MM.1S (cell line): Measurements from ENCODE around the gene NEURL1.

Experiments used
- DNase-seq: peaks from one replicate; pipeline ENCODE4 v3.0.0-alpha.2; 2015
- H2AFZ ChIP-seq: fragments of 300-600 bp; sonication (generic); 2 replicates; pipeline ENCODE4 v1.6.0; 2016; ENCODE audit warnings: antibody characterized with exemption, low read length
- H3F3A ChIP-seq: fragments of 300-600 bp; sonication (generic); 2 replicates; pipeline ENCODE4 v1.6.1; 2016; ENCODE audit warnings: mild to moderate bottlenecking, antibody characterized with exemption, low read length, moderate library complexity, mixed read lengths; ENCODE audit not compliant: insufficient read depth
- H3K27ac ChIP-seq: fragments of 300-600 bp; sonication (generic); 2 replicates; pipeline ENCODE4 v1.5.1; 2016; ENCODE audit warnings: mild to moderate bottlenecking, low read length
- H3K27me3 ChIP-seq: fragments of 300-600 bp; sonication (generic); replicated peaks from 2 replicates; pipeline ENCODE4 v1.6.0; 2016; ENCODE audit warnings: low read length; ENCODE audit not compliant: insufficient read depth
- H3K36me3 ChIP-seq: fragments of 300-600 bp; sonication (generic); replicated peaks from 2 replicates; pipeline ENCODE4 v1.6.1; 2016; ENCODE audit warnings: mild to moderate bottlenecking, low read length, mixed read lengths; ENCODE audit not compliant: insufficient read depth
- H3K4me1 ChIP-seq: fragments of 300-600 bp; sonication (generic); 2 replicates; pipeline ENCODE4 v1.6.1; 2016; ENCODE audit warnings: low read length, mixed read lengths
- H3K4me2 ChIP-seq: fragments of 300-600 bp; sonication (generic); 2 replicates; pipeline ENCODE4 v1.6.0; 2016; ENCODE audit warnings: low read depth, low read length
- H3K4me3 ChIP-seq: fragments of 300-600 bp; sonication (generic); 2 replicates; pipeline ENCODE4 v1.5.1; 2016; ENCODE audit warnings: low read length, mixed read lengths
- H3K79me2 ChIP-seq: fragments of 300-600 bp; sonication (generic); 2 replicates; pipeline ENCODE4 v1.6.1; 2016; ENCODE audit warnings: mixed run types, low read length, mixed read lengths
- H3K9ac ChIP-seq: fragments of 300-600 bp; sonication (generic); 2 replicates; pipeline ENCODE4 v1.6.1; 2016; ENCODE audit warnings: low read length, mixed read lengths
- H3K9me2 ChIP-seq: fragments of 300-600 bp; sonication (generic); replicated peaks from 2 replicates; pipeline ENCODE4 v1.6.1; 2016; ENCODE audit warnings: mild to moderate bottlenecking, low read length, mixed read lengths; ENCODE audit not compliant: insufficient read depth
- H3K9me3 ChIP-seq: fragments of 300-600 bp; sonication (generic); replicated peaks from 2 replicates; pipeline ENCODE4 v1.6.1; 2016; ENCODE audit warnings: mild to moderate bottlenecking, low read length, mixed read lengths; ENCODE audit not compliant: insufficient read depth
- H4K20me1 ChIP-seq: fragments of 300-600 bp; sonication (generic); 2 replicates; pipeline ENCODE4 v1.6.1; 2016; ENCODE audit warnings: mild to moderate bottlenecking, low read length, moderate library complexity, mixed read lengths; ENCODE audit not compliant: insufficient read depth
- EZH2 ChIP-seq: fragments of 300-600 bp; sonication (generic); optimal IDR thresholded peaks from 2 replicates; pipeline ENCODE3; 2017; ENCODE audit warnings: low read depth, mild to moderate bottlenecking, antibody characterized with exemption, low read length, mixed read lengths
- EZH2phosphoT487 ChIP-seq: fragments of 300-600 bp; sonication (generic); IDR thresholded peaks from 2 replicates; pipeline ENCODE4 v1.6.1; 2018; ENCODE audit warnings: antibody characterized with exemption, low read length
- TF ChIP-seq, protein P1 (sequence below): fragments of 300-600 bp; sonication (generic); IDR thresholded peaks from 2 replicates; pipeline ENCODE4 v1.5.1; 2016; ENCODE audit warnings: antibody characterized with exemption, low read length, mixed read lengths

NEURL1 gene

DNA sequence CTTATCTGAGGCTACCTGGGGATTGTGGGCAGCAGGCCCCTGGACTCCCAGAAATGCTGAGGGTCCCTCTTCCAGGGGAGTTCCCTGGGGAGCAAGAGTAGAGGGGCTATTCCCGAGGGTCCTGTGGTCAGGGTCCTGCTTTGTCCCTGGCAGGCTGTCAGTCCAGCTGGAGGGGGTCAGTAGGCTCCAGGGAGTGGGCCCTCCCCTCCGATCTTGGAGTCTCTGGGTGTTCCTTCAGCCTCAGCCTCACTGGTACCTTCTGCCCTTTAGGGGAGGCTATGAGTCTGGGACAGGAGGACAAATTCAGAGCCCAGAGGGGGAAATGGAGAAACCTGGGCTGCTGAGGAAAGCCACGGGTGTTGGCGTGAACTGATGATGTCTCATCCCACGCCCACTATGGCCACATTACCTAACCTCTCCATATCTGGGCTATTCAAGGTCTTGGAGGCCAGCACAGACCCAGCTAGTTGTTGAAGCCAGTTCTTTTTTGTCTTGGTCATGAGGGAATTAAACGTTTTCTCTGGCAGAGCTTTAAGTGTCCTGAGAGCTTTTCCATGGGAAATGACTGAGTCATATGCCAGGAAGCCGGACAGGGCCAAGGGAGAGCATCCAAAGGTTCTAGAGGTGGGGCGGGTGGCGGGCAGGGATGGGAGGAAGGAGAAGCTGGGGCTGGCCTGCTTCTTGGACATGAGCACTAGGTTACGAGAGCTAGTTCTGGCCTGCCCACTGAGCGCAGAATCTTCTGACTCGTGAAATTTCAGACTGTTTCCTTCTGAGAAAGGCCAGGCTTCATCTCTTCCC is 47.5 kb upstream of the NEURL1 start:
- H3K4me3 ChIP-seq = no peak overlapping the region
- TF ChIP-seq EZH2phosphoT487 = no peak
- no peak for TF ChIP-seq EZH2
- TF ChIP-seq, protein P1, sequence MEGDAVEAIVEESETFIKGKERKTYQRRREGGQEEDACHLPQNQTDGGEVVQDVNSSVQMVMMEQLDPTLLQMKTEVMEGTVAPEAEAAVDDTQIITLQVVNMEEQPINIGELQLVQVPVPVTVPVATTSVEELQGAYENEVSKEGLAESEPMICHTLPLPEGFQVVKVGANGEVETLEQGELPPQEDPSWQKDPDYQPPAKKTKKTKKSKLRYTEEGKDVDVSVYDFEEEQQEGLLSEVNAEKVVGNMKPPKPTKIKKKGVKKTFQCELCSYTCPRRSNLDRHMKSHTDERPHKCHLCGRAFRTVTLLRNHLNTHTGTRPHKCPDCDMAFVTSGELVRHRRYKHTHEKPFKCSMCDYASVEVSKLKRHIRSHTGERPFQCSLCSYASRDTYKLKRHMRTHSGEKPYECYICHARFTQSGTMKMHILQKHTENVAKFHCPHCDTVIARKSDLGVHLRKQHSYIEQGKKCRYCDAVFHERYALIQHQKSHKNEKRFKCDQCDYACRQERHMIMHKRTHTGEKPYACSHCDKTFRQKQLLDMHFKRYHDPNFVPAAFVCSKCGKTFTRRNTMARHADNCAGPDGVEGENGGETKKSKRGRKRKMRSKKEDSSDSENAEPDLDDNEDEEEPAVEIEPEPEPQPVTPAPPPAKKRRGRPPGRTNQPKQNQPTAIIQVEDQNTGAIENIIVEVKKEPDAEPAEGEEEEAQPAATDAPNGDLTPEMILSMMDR = no peak
- peaks cover 24% of the 10 kb centered on the region for H3K79me2 ChIP-seq
- no peak overlapping the region for H3K9ac ChIP-seq
- H3K9me2 ChIP-seq = no peaks in the 10 kb centered on the region
- no peaks in the 10 kb centered on the region for H3K27me3 ChIP-seq
- no peak for DNase-seq
- H3K4me2 ChIP-seq = no peak overlapping the region
- H3K36me3 ChIP-seq = no peaks in the 10 kb centered on the region; the same call in 1 of the 2 replicates
- no peaks in the 10 kb centered on the region for H3K4me1 ChIP-seq
- H3K9me3 ChIP-seq = no peaks in the 10 kb centered on the region
- H4K20me1 ChIP-seq = no peaks in the 10 kb centered on the region
- H3K27ac ChIP-seq = no peak overlapping the region
- H3F3A ChIP-seq = peaks cover 1% of the 10 kb centered on the region
- H2AFZ ChIP-seq = no peak overlapping the region

DNA sequence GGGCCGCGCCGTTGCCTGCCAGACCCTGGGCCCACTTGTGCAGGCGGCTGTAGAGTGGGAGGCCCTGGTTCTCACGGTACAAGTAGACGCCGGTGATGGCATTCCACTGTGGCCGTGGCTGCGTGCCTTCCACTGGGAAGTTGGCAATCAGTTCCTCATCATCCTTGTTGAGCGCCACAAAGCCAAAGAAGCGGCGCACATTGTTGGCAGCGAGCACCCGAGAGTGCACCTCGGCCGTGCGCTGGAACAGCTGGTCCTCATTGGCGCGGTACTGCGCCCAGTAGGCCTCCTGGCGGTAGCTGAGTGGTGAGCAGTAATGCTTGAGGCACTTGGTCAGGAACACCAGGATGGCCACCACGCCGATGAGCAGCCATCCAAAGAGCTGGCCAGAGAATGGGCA is 46.3 kb upstream of the NEURL1 start:
- TF ChIP-seq, protein P1 = no peak
- TF ChIP-seq EZH2phosphoT487 = no peak
- no peak for TF ChIP-seq EZH2
- no peak overlapping the region for H3K4me2 ChIP-seq
- H4K20me1 ChIP-seq = no peaks in the 10 kb centered on the region
- H2AFZ ChIP-seq = no peak overlapping the region
- H3K9me3 ChIP-seq = no peaks in the 10 kb centered on the region
- no peak overlapping the region for H3K27ac ChIP-seq
- peaks cover 6% of the 10 kb centered on the region for H3F3A ChIP-seq
- no peak overlapping the region for H3K9ac ChIP-seq
- no peaks in the 10 kb centered on the region for H3K4me1 ChIP-seq
- H3K36me3 ChIP-seq = no peaks in the 10 kb centered on the region; the same call in 1 of the 2 replicates
- peaks cover 30% of the 10 kb centered on the region for H3K79me2 ChIP-seq
- H3K9me2 ChIP-seq = no peaks in the 10 kb centered on the region
- H3K4me3 ChIP-seq = no peak overlapping the region
- DNase-seq = no peak
- no peaks in the 10 kb centered on the region for H3K27me3 ChIP-seq

DNA sequence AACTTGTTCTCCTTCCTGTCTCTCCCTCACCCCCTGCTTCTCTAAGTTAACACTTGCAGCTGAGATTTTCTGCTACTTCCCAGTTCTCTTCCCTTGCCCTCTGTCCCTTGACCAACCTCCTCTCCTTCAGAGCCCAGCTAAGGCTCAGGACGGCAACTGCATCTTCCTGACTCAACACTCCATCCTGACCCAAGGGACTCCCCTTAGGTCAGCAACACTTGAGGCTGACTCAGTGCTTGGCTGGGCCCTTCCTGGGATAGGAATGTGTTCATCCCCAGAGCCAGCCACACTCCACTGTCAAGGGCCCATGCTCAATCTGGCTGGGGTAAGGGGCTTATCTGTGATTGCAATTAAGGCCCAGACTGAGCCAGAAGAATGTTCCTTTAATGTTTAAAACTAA is 44.8 kb upstream of the NEURL1 start:
- Histone ChIP-seq H3K36me3 (no peaks in the 10 kb centered on the region; the same call in 1 of the 2 replicates), H3K27me3 (no peaks in the 10 kb centered on the region), H4K20me1 (no peaks in the 10 kb centered on the region), H3K9me2 (no peaks in the 10 kb centered on the region), H3K4me3 (no peak overlapping the region), H3K4me1 (no peaks in the 10 kb centered on the region), H3K4me2 (no peak overlapping the region), H3K9me3 (no peaks in the 10 kb centered on the region), H3K9ac (no peak overlapping the region), H2AFZ (no peak overlapping the region), H3K79me2 (peaks cover 30% of the 10 kb centered on the region), H3F3A (peaks cover 6% of the 10 kb centered on the region), H3K27ac (no peak overlapping the region)
- no peak for DNase-seq
- TF ChIP-seq EZH2phosphoT487 (no peak), EZH2 (no peak)
- TF ChIP-seq, protein P1 = no peak
